ENCODE measurements around the gene DHX35.

GRCh38 chr20:38962044-38962927 lies at the start of gene DHX35:
- TF ChIP-seq CTCF (conservative IDR thresholded peaks at IDR 0.05 in 1 of 2, IDR thresholded peaks at IDR 0.05 in 1 of 2; ENCODE audit: extremely low read depth in 1 of 2, insufficient read depth in 1 of 2, low read depth in 1 of 2, low read length in 2 of 2) = peak in 1 of 2 donors; percentile 56
- TF ChIP-seq EZH2 (IDR thresholded peaks at IDR 0.05; ENCODE audit: borderline replicate concordance, low read length) = no peak
